IMR-90 (cell line): ENCODE measurements around the gene ARMS2. TPM values are rescaled to one million over a fixed set of nuclear protein-coding genes. Genes with fewer than 3 reads are reported as not detected.

Experiments
- ATAC-seq: fragments of 200-7000 bp; cut with Tn5 transposase; 2 replicates; pipeline ENCODE4 v1.9.1; 2020; ENCODE audit warnings: low read depth, mild to moderate bottlenecking, moderate library complexity
- BruUV-seq: library from RNA; stranded (reverse); fragments of 400-500 nt; replicated peaks from 2 replicates; lab custom pipeline; 2021; lab: Mats Ljungman, UMichigan
- CTCF ChIA-PET: fragments of 300-600 bp; formaldehyde crosslinking; extraction: SDS; loops from one replicate; lab custom pipeline; 2021; ENCODE audit warnings: antibody characterized with exemption; lab: Yijun Ruan, JAX
- POLR2A ChIA-PET: fragments of 300-600 bp; sonication (Branson Sonifier 250); formaldehyde crosslinking; loops from one replicate; lab custom pipeline; 2022; ENCODE audit warnings: antibody characterized with exemption; ENCODE audit not compliant: unreplicated experiment; lab: Charles Lee
- DNase-seq: peaks from one replicate; pipeline ENCODE4 v3.0.0; 2013
- H2AFZ ChIP-seq: replicated peaks from 2 replicates; pipeline ENCODE3; 2013; ENCODE audit warnings: low read length, mild to moderate bottlenecking; ENCODE audit not compliant: poor library complexity
- H2AK5ac ChIP-seq: 2 replicates; pipeline ENCODE4 v1.6.1; 2013; ENCODE audit warnings: low read depth, low read length, inconsistent platforms
- H2AK9ac ChIP-seq: replicated peaks from 2 replicates; pipeline ENCODE3; 2013; ENCODE audit warnings: mild to moderate bottlenecking, low read depth, low read length, moderate library complexity; ENCODE audit not compliant: poor library complexity
- H2BK120ac ChIP-seq: 2 replicates; pipeline ENCODE4 v1.6.1; 2013; ENCODE audit warnings: low read depth, low read length, inconsistent platforms
- H2BK15ac ChIP-seq: 3 replicates; pipeline ENCODE4 v1.6.1; 2013; ENCODE audit warnings: low read depth, low read length, inconsistent platforms
- H2BK20ac ChIP-seq: 2 replicates; pipeline ENCODE4 v1.6.1; 2013; ENCODE audit warnings: low read depth, mild to moderate bottlenecking, inconsistent platforms, low read length, moderate library complexity
- H2BK5ac ChIP-seq: 2 replicates; pipeline ENCODE4 v1.6.1; 2013; ENCODE audit warnings: mild to moderate bottlenecking, low read depth, low read length, inconsistent platforms; ENCODE audit not compliant: poor library complexity, severe bottlenecking
- H3K14ac ChIP-seq: replicated peaks from 2 replicates; pipeline ENCODE4 v1.6.1; 2013; ENCODE audit warnings: low read depth, low read length, inconsistent platforms
- H3K18ac ChIP-seq: 2 replicates; pipeline ENCODE4 v1.6.1; 2013; ENCODE audit warnings: low read depth, low read length, control low read depth
- H3K23ac ChIP-seq: 2 replicates; pipeline ENCODE4 v1.6.1; 2013; ENCODE audit warnings: low read depth, low read length, inconsistent platforms
- H3K27ac ChIP-seq: 2 replicates; pipeline ENCODE4 v1.5.1; 2013; ENCODE audit warnings: mild to moderate bottlenecking, control low read depth, low read length; ENCODE audit not compliant: insufficient read depth
- H3K27me3 ChIP-seq: 2 replicates; pipeline ENCODE4 v1.6.1; 2013; ENCODE audit warnings: low read length; ENCODE audit not compliant: control insufficient read depth, insufficient read depth
- H3K36me3 ChIP-seq: 2 replicates; pipeline ENCODE4 v1.6.1; 2013; ENCODE audit warnings: low read length, mixed read lengths; ENCODE audit not compliant: control insufficient read depth, insufficient read depth
- H3K4ac ChIP-seq: 2 replicates; pipeline ENCODE4 v1.6.1; 2013; ENCODE audit warnings: low read depth, low read length, inconsistent platforms
- H3K4me1 ChIP-seq: 2 replicates; pipeline ENCODE4 v1.6.1; 2013; ENCODE audit warnings: low read length, mixed read lengths; ENCODE audit not compliant: control insufficient read depth, insufficient read depth
- H3K4me2 ChIP-seq: 2 replicates; pipeline ENCODE4 v1.6.1; 2013; ENCODE audit warnings: low read depth, mild to moderate bottlenecking, control low read depth, low read length, moderate library complexity
- H3K4me3 ChIP-seq: 2 replicates; pipeline ENCODE4 v1.5.1; 2013; ENCODE audit warnings: low read depth, mild to moderate bottlenecking, control low read depth, low read length, moderate library complexity; ENCODE audit not compliant: insufficient read depth
- H3K56ac ChIP-seq: 2 replicates; pipeline ENCODE4 v1.6.1; 2013; ENCODE audit warnings: low read length, inconsistent platforms; ENCODE audit not compliant: insufficient read depth; ENCODE audit errors: extremely low read depth
- H3K79me1 ChIP-seq, 2 experiments: 2 replicates each; pipeline ENCODE4 v1.6.1; 2013; ENCODE audit warnings: low read length in 2 of 2, inconsistent platforms in 1 of 2, low read depth in 1 of 2
- H3K9ac ChIP-seq: 2 replicates; pipeline ENCODE4 v1.6.1; 2013; ENCODE audit warnings: low read depth, low read length, control low read depth
- H3K9me1 ChIP-seq: 2 replicates; pipeline ENCODE4 v1.6.1; 2013; ENCODE audit warnings: low read length, inconsistent platforms; ENCODE audit not compliant: insufficient read depth
- H3K9me3 ChIP-seq: 2 replicates; pipeline ENCODE4 v1.6.1; 2013; ENCODE audit warnings: low read length; ENCODE audit not compliant: control insufficient read depth, insufficient read depth
- H4K20me1 ChIP-seq: 2 replicates; pipeline ENCODE4 v1.6.1; 2013; ENCODE audit warnings: low read length, inconsistent platforms; ENCODE audit not compliant: insufficient read depth
- H4K5ac ChIP-seq: 2 replicates; pipeline ENCODE4 v1.6.1; 2013; ENCODE audit warnings: mild to moderate bottlenecking, low read depth, low read length, control low read depth
- H4K8ac ChIP-seq, 2 experiments: 2 replicates each; pipeline ENCODE4 v1.6.1; 2013; ENCODE audit warnings: low read depth in 2 of 2, low read length in 2 of 2, control low read depth in 1 of 2, inconsistent platforms in 1 of 2
- H4K91ac ChIP-seq: 2 replicates; pipeline ENCODE4 v1.6.1; 2013; ENCODE audit warnings: low read depth, low read length, inconsistent platforms; ENCODE audit not compliant: insufficient read depth
- RAD21 ChIP-seq: IDR thresholded peaks from 2 replicates; pipeline ENCODE4 v1.6.1; 2012; ENCODE audit warnings: low read length, improper control_type of control experiment
- RFX5 ChIP-seq: IDR thresholded peaks from 2 replicates; pipeline ENCODE4 v1.8.0; 2012; ENCODE audit warnings: low read depth, mild to moderate bottlenecking, low read length, moderate library complexity
- USF2 ChIP-seq: fragments of 150-350 bp; IDR thresholded peaks from 2 replicates; pipeline ENCODE4 v1.6.1; 2017; ENCODE audit warnings: mild to moderate bottlenecking, antibody characterized with exemption, low read length, low read depth
- WGBS, 2 experiments: methylation state at CpG; one replicate each; pipeline versions ENCODE4 v1.1.5 to v1.1.7; 2013; ENCODE audit warnings: missing lambda C conversion rate in 2 of 2; ENCODE audit not compliant: insufficient read length in 1 of 2; ENCODE audit errors: extremely low coverage in 2 of 2; 5-methylcytosine and 5-hydroxymethylcytosine counted together
- dilution Hi-C: fragments of 300-500 bp; cut with HindIII; formaldehyde crosslinking; loops from one replicate; pipeline ENCODE4 v1.14.3; 2018; ENCODE audit warnings: low sequenced_read_pairs; ENCODE audit not compliant: unreplicated experiment
- in situ Hi-C: fragments of 300-500 bp; cut with MboI; formaldehyde crosslinking; loops from 3 replicates; pipeline ENCODE4 v1.14.3; 2019; ENCODE audit warnings: low sequenced_read_pairs, inconsistent platforms, mixed read lengths
- intact Hi-C: fragments of 100-400 bp; cut with micrococcal nuclease; formaldehyde crosslinking; loops from 2 replicates; pipeline ENCODE4 v1.10.0; 2022
- polyA plus RNA-seq, 3 experiments: library from polyadenylated mRNA; depleted of rRNA; stranded (reverse); fragments of >200 nt; gene quantifications; 2 replicates each; pipeline ENCODE4 v1.2.3, GENCODE V29; 2012; ENCODE audit warnings: low replicate concordance in 1 of 3
- total RNA-seq: library from RNA; depleted of rRNA; stranded (reverse); fragments of >200 nt; gene quantifications from 2 replicates; pipeline ENCODE4 v1.2.3, GENCODE V29; 2012

Gene ARMS2
- total and polyA plus RNA-seq, 2 of the 4 experiments (the other 2 are of a cell fraction) = not detected

DNA sequence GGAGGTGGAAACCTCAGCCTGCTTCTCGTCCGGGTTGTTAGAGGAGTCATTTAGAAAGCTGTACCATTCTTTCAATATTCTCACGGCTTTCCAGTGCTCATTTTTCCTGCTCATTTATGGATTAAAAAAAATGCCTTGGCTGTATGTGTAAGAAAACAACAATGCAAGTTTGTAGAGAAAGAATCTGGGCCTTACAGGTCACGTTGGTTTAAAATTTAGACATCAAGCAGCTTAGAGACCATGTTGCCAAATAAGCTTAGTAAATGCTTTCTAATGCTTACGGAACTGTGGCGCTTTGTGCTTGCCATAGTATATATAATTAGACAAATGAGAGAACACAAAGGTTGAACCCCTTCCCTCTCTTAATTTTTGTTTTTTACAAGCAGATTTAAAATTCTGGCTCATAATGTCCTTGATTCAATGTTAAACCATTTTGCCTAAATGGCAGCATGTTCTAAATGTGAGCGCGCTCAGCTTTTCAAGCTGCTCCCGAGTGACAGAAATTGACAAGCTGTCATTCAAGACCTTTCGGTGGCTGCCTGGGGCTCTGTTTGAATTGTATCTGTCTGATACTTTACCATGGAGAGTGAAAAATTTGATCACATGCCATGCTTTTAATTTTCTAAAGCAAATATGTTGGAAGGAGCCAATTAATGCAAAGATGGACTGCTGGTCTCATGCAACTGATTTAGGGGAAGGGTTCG lies 1.1 kb downstream of the ARMS2 start:
- Histone ChIP-seq H2BK20ac (no peak overlapping the region), H2BK5ac (no peak overlapping the region), H3K4me2 (no peak overlapping the region), H3K9ac (no peak overlapping the region), H3K18ac (no peak overlapping the region), H4K20me1 (no peaks in the 10 kb centered on the region), H4K5ac (no peak overlapping the region), H3K36me3 (no peaks in the 10 kb centered on the region), H2BK120ac (no peak overlapping the region), H3K27me3 (peaks cover 2% of the 10 kb centered on the region), H3K9me1 (peaks cover 4% of the 10 kb centered on the region; the same call in 1 of the 2 replicates), H4K91ac (no peak overlapping the region), H3K4me1 (peaks cover 6% of the 10 kb centered on the region), H3K14ac (no peak overlapping the region), H2BK15ac (no peak overlapping the region), H3K56ac (no peak overlapping the region), H3K4ac (no peak overlapping the region), H3K27ac (no peak overlapping the region), H3K4me3 (no peak overlapping the region), H3K79me1 (no peaks in the 10 kb centered on the region), H2AK9ac (no peak overlapping the region), H3K23ac (no peak overlapping the region), H3K9me3 (no peaks in the 10 kb centered on the region), H4K8ac (no peak overlapping the region), H2AFZ (no peak overlapping the region), H2AK5ac (no peak overlapping the region)
- TF ChIP-seq RAD21 (no peak), USF2 (no peak), RFX5 (no peak)
- dilution Hi-C loops (no loop called here), intact Hi-C loops (no loop called here), in situ Hi-C loops (loop anchor here (10.0 kb wide), 1 partner anchor 109 kb away; the partner anchor contains the start of gene DMBT1)
- no TSS peak for BruUV-seq
- DNase-seq = no peak
- ChIA-PET CTCF (interaction anchor here (3.1 kb wide), 1 partner anchor 110 kb away, joined by 14 read pairs; no protein-coding TSS in a partner anchor), POLR2A (no interaction called here)
- ATAC-seq = no peak
- WGBS, 2 experiments = no CpG with 5 or more reads among the region's 11 CpGs
